ENCODE results near the gene SMARCAL1.
"Not testable (repeated sequence)": the region's sequence is repeated elsewhere in the genome, so short reads cannot be mapped to it uniquely, and the experiment has no call there.

The SMARCAL1 gene

GRCh38 chr2:216412022-216412999 is at the start of gene SMARCAL1:
Gene SMARCAL1, plus strand, starts transcription at chr2:216412484. Its CDS starts 2,221 bp downstream, at chr2:216414705.
- peak; percentile 89 to 98 for DNase-seq (ENCODE audit: low read depth in 2 of 2)

- no peak for DNase-seq (ENCODE audit: low read depth in 2 of 2)
These were observed 49.6 kb upstream of the SMARCAL1 start for GRCh38 chr2:216362730-216363129.

- DNase-seq (ENCODE audit: low read depth in 2 of 2): no peak
These were observed 49.1 kb upstream of the SMARCAL1 start for GRCh38 chr2:216363221-216363620.

- DNase-seq (ENCODE audit: low read depth in 2 of 2): no peak
These were observed 46.8 kb upstream of the SMARCAL1 start for GRCh38 chr2:216365518-216365917.

GRCh38 chr2:216366777-216367471 is 45.4 kb upstream of the SMARCAL1 start:
- no peak for DNase-seq (ENCODE audit: low read depth in 2 of 2)

GRCh38 chr2:216369821-216370220 is 42.5 kb upstream of the SMARCAL1 start:
- no peak for DNase-seq (ENCODE audit: low read depth in 2 of 2)

GRCh38 chr2:216370961-216371712 is 41.1 kb upstream of the SMARCAL1 start:
- no peak for DNase-seq (ENCODE audit: low read depth in 2 of 2)

- DNase-seq (ENCODE audit: low read depth in 2 of 2): peak in 1 of 2 donors; percentile 57
These were observed 40.3 kb upstream of the SMARCAL1 start, which contains the start of gene MARCHF4 for GRCh38 chr2:216371721-216372702. Gene MARCHF4, minus strand, starts transcription at chr2:216372483. Its CDS starts 2,223 bp downstream, at chr2:216370260.

- DNase-seq (ENCODE audit: low read depth in 2 of 2): no peak
These were observed 39.5 kb upstream of the SMARCAL1 start for GRCh38 chr2:216372761-216373291.

GRCh38 chr2:216373896-216374295 is 38.4 kb upstream of the SMARCAL1 start:
- no peak for DNase-seq (ENCODE audit: low read depth in 2 of 2)

- DNase-seq (ENCODE audit: low read depth in 2 of 2): no peak
These were observed 37.0 kb upstream of the SMARCAL1 start for GRCh38 chr2:216375286-216375685.

- DNase-seq (ENCODE audit: low read depth in 2 of 2): no peak
These were observed 32.3 kb upstream of the SMARCAL1 start for GRCh38 chr2:216379977-216380376.

- not testable (repeated sequence) for DNase-seq (ENCODE audit: low read depth in 2 of 2)
These were observed 27.9 kb upstream of the SMARCAL1 start for GRCh38 chr2:216384409-216384808.

- DNase-seq (ENCODE audit: low read depth in 2 of 2): no peak
These were observed 26.8 kb upstream of the SMARCAL1 start for GRCh38 chr2:216385478-216385877.

- DNase-seq (ENCODE audit: low read depth in 2 of 2): no peak
These were observed 25.0 kb upstream of the SMARCAL1 start for GRCh38 chr2:216387262-216387661.

GRCh38 chr2:216388046-216388884 is 24.0 kb upstream of the SMARCAL1 start:
- DNase-seq (ENCODE audit: low read depth in 2 of 2): no peak

GRCh38 chr2:216389570-216389969 is 22.7 kb upstream of the SMARCAL1 start:
- no peak for DNase-seq (ENCODE audit: low read depth in 2 of 2)

GRCh38 chr2:216391401-216391800 is 20.9 kb upstream of the SMARCAL1 start:
- DNase-seq (ENCODE audit: low read depth in 2 of 2): no peak

- no peak for DNase-seq (ENCODE audit: low read depth in 2 of 2)
These were observed 20.2 kb upstream of the SMARCAL1 start for GRCh38 chr2:216392018-216392562.

Data from stimulated activated CD4-positive, alpha-beta T cell treated with anti-CD3 and anti-CD28 coated beads, Interleukin-1b, Interleukin-23, amount 100 ng/mL, for 1 hour (primary cell).